Skin epidermis (tissue), 12 donors: ENCODE data around the gene RASL11B.

Experiments used
- H3K27ac ChIP-seq, 21 experiments: fragments of 200-600 bp; sonication (generic) in 11 of 21; one replicate each; pipeline ENCODE4 v1.5.0; 2020; ENCODE audit warnings: mild to moderate bottlenecking in 3 of 21, inconsistent platforms in 2 of 21, moderate library complexity in 2 of 21
- H3K4me3 ChIP-seq, 7 experiments: fragments of 200-600 bp; sonication (generic) in 2 of 7; one replicate each; pipeline ENCODE4 v1.5.0; 2020; ENCODE audit warnings: inconsistent platforms in 2 of 7, mild to moderate bottlenecking in 2 of 7, moderate library complexity in 1 of 7

Gene RASL11B

GRCh38 chr4:52841682-52842456 lies 20.2 kb upstream of the RASL11B start:
- no peak overlapping the region for H3K4me3 ChIP-seq
- H3K27ac ChIP-seq: no peak overlapping the region

- Histone ChIP-seq H3K27ac (no peak overlapping the region), H3K4me3 (no peak overlapping the region)
These were observed 19.3 kb upstream of the RASL11B start for GRCh38 chr4:52842792-52843191.

DNA sequence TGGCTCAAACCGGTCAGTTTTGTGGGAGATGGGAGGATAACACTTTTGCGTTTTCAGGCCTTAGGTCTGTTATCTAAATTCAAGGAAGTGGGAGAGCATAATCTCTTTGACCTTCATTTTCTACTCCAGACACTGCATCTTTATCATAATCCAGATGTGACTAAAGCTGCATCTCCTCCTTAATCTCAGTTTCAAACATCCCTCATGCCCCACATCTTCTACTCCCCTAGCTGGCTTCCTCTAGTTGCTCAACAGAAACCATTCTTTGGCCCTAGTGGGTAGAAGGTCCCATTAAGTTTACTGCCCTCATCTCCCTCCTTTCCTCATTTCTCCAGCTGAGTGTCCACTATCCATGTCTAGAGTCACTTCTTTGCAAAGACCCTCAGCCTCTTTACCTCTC lies 18.8 kb upstream of the RASL11B start:
- Histone ChIP-seq H3K27ac (no peak overlapping the region), H3K4me3 (no peak overlapping the region)

- Histone ChIP-seq H3K27ac (peak overlapping the region in 1 of 21 experiments; percentile 17), H3K4me3 (no peak overlapping the region)
These were observed 18.2 kb upstream of the RASL11B start for GRCh38 chr4:52843958-52844357.

- H3K4me3 ChIP-seq: no peak overlapping the region
- H3K27ac ChIP-seq: no peak overlapping the region
These were observed 17.5 kb upstream of the RASL11B start for GRCh38 chr4:52844596-52844995.

GRCh38 chr4:52846502-52846901 lies 15.6 kb upstream of the RASL11B start:
- H3K27ac ChIP-seq: no peak overlapping the region
- H3K4me3 ChIP-seq: no peak overlapping the region

- peak overlapping the region in 4 of 21 experiments; percentile 3 to 37 (median 20) for H3K27ac ChIP-seq
- no peak overlapping the region for H3K4me3 ChIP-seq
These were observed 13.9 kb upstream of the RASL11B start for GRCh38 chr4:52848254-52848653.

DNA sequence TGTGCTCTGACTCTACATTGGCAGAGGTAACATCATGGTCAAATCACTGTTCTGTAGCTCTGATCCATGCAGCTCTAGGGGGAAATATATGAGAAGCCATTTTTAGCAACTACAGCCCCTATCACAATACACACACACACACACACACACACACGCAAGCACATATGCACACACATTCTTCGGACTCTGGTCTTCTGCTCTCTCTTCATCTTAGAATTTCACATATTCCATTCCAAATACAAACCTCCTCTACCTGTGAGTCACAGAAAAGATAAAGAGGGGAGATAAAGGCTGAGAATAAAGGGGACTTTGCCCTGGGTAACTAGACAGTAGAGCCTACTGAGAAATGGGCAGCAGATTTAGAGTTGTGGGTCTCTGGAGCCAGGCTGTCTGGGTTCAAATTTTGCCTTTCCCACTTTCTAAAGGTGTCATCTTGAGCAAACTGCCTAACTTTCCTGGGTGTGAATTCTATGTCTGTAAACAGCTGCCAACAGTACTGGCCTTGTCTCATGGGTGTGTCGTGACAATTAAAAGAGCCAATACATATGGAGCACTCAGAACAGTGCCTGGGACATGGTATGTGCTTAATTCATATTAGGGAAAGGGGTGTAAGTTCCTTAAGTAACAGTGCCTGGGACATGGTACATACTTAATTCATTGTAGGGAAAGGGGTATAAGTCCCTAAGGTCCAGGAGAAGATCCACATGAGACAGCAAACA lies 11.6 kb upstream of the RASL11B start:
- no peak overlapping the region for H3K4me3 ChIP-seq
- no peak overlapping the region for H3K27ac ChIP-seq

DNA sequence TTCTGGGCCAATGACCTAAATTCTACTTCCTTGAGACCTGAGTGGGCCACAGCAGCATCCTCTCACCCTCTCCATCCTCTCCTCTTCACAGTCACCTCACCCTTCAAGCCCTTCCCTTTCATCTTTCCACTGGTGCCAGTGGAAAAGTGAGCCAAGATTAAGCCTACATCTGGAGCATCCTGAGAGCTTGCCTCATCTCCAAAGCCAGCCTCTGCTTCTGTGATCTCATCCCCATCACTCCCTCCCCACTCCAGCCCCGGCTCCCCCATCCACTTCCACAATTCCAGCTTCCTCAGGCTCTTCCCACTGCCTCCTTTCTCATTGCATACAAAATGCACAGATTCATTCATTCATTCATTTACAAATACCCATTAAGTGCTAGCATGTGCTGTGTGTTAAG lies 10.1 kb upstream of the RASL11B start:
- Histone ChIP-seq H3K27ac (peak overlapping the region in 1 of 21 experiments; percentile 17), H3K4me3 (no peak overlapping the region)

GRCh38 chr4:52852711-52853110 lies 9.4 kb upstream of the RASL11B start:
- Histone ChIP-seq H3K27ac (peak overlapping the region in 5 of 21 experiments; percentile 14 to 31 (median 17)), H3K4me3 (no peak overlapping the region)

DNA sequence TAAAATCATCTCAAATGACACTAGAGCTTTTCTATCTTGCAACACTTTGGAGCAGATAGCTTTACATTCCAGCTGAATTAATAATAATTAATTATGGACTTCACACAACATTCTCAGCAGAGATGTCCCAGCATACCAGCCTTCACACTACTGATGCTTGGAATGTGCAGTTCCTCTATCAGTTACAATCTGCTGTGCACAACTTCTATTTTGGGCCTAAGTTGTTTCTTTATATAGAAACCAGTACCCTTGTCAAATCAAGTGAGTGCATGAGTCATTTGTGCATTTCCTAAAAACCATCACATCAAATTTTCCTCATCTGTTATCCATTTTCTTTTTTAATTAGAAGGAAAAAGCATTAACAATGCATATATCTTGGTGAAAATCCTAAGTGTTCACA lies 8.8 kb upstream of the RASL11B start:
- Histone ChIP-seq H3K4me3 (no peak overlapping the region), H3K27ac (peak overlapping the region in 2 of 21 experiments; percentile 21 to 42)

- Histone ChIP-seq H3K4me3 (no peak overlapping the region), H3K27ac (no peak overlapping the region)
These were observed 5.3 kb upstream of the RASL11B start for GRCh38 chr4:52856801-52857200.

GRCh38 chr4:52860361-52860760 lies 1.8 kb upstream of the RASL11B start:
- Histone ChIP-seq H3K27ac (no peak overlapping the region), H3K4me3 (no peak overlapping the region)

- H3K27ac ChIP-seq: peak overlapping the region in 12 of 21 experiments; percentile 12 to 80 (median 72)
- peak overlapping the region; percentile 35 to 62 (median 52) for H3K4me3 ChIP-seq
These were observed 820 bp upstream of the RASL11B start for GRCh38 chr4:52861171-52861823.

- peak overlapping the region; percentile 35 to 62 (median 52) for H3K4me3 ChIP-seq
These were observed 583 bp downstream of the RASL11B start for GRCh38 chr4:52862639-52863161.

GRCh38 chr4:52863324-52863723 lies 1.2 kb downstream of the RASL11B start:
- H3K27ac ChIP-seq: no peak overlapping the region
- peak overlapping the region; percentile 2 to 62 (median 52) for H3K4me3 ChIP-seq

More at GRCh38 chr4:52862639-52863161, 583 bp downstream of the RASL11B start:
- peak overlapping the region in 16 of 21 experiments; percentile 26 to 83 (median 64) for H3K27ac ChIP-seq

DNA sequence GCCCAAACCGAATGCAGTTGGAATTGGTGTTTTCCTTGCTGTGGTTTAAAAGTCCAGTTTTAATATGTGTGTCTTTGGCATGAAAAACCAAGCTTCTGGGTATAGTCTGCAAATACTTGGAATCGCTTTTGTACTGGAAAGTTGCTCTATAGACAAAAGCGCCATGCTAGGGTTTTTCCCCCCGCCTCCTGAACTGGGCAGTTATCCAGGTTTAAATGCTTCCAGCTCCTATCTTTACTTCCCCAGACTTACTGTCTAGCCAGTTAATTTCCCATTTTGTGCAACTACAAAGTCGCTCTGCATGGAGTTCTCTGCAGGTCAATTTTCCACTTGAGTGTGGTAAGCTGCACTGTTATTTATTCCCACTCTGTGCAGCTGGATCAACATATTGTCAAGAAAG lies 2.7 kb downstream of the RASL11B start:
- no peak overlapping the region for H3K4me3 ChIP-seq
- H3K27ac ChIP-seq: no peak overlapping the region

DNA sequence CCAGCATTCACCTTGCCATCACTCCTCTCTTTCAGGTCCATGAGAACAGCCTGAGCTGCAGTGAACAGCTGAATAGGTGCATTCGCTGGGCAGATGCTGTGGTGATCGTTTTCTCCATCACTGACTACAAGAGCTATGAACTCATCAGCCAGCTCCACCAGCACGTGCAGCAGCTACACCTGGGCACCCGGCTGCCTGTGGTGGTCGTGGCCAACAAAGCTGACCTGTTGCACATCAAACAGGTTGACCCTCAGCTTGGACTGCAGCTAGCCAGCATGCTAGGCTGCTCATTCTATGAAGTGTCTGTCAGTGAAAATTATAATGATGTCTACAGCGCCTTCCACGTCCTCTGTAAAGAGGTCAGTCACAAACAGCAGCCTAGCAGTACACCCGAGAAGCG lies 3.2 kb downstream of the RASL11B start:
- H3K4me3 ChIP-seq: no peak overlapping the region
- H3K27ac ChIP-seq: no peak overlapping the region

- H3K4me3 ChIP-seq: no peak overlapping the region
- no peak overlapping the region for H3K27ac ChIP-seq
These were observed 4.6 kb downstream of the RASL11B start for GRCh38 chr4:52866734-52867133.

GRCh38 chr4:52867163-52867562 lies 5.0 kb downstream of the RASL11B start:
- H3K27ac ChIP-seq: no peak overlapping the region

More at GRCh38 chr4:52867163-52867562, 5.0 kb downstream of the RASL11B start:
- H3K4me3 ChIP-seq: no peak overlapping the region
